GM10847 (cell line): ENCODE results near the gene ADORA2A.

ENCODE experiments used
- POLR2A ChIP-seq: IDR thresholded peaks from 2 replicates; pipeline ENCODE4 v1.6.1; 2011; ENCODE audit not compliant: insufficient read length; ENCODE audit errors: extremely low read depth

The ADORA2A gene

DNA sequence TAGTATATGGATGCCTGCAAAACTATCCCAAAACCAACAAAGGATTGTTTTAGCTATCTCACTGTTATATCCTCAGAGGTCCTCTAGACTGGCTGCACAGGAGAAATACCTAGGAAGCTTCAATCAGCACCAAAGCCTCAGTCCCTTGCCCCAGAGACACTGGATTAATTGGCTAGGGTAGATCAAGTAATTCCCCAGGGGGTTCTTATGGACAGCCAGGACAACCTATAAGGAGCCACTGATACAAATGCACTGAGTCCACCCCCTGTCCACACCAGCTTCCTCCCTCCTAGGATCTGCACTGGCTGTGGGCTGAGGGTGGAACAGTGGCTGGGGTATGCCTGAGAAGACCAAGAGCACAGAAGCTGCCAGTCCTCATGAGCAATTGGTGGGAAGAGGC, 16.3 kb downstream of the ADORA2A start:
- TF ChIP-seq POLR2A: no peak

GRCh38 chr22:24444251-24444650, 16.9 kb downstream of the ADORA2A start:
- TF ChIP-seq POLR2A: no peak

DNA sequence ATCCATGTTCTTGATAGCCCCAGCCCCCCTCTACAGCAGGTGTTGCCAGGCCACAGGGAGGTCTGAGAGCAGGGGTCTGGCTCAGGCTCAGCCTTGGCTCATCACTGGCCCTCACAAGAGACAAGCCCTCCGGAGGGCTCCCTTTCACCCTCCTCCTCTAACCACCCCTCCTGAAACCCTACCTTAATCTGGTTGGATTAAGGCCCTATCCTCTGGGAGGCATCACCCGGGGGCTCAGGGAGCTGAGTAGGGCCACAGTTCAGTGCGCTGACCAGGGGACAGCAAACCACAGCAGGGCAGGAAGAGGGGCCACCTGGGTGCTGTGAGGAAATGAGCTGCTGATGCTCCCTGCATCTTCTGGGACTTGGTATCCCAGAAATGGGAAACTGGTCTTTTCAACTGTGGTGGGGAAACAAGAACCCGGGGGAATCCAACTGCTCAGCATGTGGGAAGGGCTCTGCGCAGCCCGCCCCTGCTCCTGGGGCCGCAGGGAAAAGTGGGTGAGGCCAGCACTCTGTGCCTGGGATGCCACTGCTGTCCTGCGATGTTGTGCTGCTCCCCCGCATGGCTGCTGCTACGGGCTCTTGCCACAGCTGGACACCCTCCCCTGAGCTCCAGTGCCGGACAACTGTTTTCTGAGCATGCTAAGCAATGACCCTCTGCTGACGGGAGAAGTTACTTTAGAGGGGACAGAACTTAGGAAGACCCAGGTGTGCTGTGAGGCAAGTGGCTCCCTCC, 17.5 kb downstream of the ADORA2A start:
- TF ChIP-seq POLR2A: no peak

- TF ChIP-seq POLR2A: no peak
Measured at GRCh38 chr22:24445481-24446259, 18.3 kb downstream of the ADORA2A start.

- no peak for TF ChIP-seq POLR2A
Measured at GRCh38 chr22:24446260-24446611, 18.8 kb downstream of the ADORA2A start.

DNA sequence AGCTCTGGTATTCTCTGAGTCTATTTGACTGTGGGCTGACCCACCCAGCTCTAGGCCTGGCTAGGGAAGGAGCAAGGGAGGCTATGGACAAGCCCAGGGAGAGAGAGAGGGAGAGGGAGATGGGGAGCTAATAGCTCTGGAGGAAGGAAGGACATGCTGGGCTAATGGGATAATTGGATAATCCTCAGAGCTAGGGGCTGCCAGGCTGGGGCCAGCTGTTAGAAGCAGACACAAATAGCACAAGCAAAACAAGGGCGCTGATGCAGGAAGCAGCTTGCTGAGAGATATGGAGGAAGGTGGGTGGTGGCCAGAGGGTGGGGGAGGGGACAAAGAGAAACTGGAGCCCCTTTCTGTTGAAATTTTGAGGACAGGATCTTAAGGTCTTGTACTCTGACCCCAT, 23.2 kb downstream of the ADORA2A start:
- TF ChIP-seq POLR2A: no peak

DNA sequence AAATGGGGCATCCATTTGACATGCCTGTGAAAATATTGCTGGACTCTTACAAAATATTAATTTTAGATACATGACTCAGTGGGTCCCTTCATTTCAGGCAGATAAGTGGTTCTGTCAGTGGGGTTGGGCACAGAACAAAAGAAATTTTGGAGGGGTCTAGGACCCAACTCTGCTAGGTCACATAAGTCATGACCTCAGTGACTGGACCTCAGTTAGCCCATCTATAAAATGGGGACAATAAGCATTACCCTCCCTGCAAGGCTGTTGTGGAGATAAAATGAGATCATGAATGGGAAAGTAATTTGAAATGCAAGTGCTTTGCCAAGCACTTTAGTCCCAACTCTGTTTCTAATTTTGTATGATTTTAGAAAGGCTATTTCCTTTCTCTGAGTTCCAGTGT, 23.8 kb downstream of the ADORA2A start:
- TF ChIP-seq POLR2A: no peak

DNA sequence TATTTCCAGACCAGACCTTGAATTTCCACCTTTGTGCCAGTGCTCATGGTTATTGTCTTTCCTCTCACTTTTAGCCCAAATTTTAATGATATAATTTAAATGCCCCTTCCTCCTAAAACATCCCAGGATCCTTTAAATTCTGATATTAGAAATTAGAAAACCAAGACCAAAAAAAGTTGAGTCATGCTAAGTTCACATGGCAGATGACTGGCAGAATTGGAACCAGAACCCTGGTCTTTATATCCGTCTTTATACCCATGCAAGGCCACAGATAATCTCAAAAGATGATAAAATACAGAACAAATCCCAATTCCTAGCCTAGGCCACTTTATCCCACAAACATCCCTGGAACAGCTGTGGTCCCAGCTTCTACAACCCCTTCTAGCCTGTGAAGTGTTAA, 26.5 kb downstream of the ADORA2A start:
- no peak for TF ChIP-seq POLR2A

- TF ChIP-seq POLR2A: no peak
Measured at GRCh38 chr22:24455039-24455438, 27.6 kb downstream of the ADORA2A start.

GRCh38 chr22:24455751-24456426, 28.5 kb downstream of the ADORA2A start:
- TF ChIP-seq POLR2A: no peak

DNA sequence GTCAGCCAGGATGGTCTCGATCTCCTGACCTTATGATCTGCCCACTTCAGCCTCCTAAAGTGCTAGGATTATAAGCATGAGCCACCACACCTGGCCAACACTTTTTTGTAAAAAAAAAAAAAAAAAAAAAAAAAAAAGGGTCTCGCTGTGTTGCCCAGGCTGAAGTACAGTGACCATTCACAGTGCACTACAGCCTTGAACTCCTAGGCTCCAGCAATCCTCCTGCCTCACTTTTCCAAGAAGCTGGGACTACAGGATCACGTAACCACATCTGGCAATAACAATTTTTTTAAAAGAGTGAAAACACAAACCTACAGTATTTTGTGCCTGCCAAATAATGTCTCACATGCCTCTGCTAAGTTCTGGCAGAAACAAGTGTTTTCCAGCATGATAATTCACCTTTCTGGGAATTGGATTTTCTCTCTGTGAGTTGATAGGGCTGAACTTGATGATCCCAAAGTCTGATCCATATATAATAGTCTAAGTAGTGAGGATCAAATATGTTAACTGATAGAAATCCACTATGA, 30.6 kb downstream of the ADORA2A start:
- TF ChIP-seq POLR2A: no peak

DNA sequence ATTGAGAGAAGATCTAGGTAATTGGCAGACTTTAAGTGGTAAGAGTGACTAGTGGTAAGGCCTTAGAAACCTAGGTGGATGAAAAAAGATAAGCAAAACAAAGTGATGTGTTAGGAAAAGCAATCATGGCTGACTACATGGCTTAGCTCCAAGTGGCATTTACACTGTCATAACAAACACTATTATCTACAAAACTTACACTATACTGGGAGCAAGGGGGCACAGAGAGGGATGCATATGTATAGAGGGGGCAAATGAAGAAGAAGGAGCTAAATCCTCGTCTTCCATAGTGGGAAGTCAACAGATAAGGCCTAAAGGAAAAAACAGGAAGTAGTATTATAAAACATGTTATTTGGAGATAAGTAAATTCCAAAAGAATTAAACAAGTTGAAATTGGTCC, 32.5 kb downstream of the ADORA2A start:
- TF ChIP-seq POLR2A: no peak

DNA sequence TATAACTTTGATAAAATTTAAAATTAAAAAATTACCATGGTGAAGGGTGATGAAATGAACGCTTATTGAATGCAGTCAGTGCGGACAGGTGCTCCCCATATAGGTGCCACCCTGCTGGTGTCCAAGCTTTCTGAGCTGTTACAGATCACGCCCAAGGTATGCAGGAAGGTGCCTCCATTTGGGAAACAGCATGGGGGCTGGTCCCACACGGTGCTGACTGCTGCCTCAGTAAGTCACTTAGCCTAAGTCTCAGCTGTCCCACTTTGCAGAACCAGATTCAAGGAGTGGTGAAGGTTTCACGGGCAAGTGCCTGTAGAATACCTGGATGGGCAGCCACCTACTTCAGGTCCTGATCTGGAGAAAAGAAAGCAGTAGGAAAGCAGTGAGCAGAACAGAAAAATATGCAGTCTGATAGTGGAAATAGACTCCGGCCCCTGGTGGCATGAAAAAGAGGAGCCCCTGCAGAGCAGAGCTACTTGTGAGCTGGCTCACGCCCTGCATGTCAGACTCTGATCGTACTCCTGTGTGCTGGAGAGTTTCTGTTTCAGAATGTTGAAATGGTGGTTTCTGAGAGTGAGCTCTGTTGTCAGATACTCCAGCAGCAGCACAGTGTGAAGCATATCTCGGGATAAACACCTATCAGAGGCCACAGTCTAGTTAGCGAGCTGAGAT, 33.2 kb downstream of the ADORA2A start:
- TF ChIP-seq POLR2A: no peak

- TF ChIP-seq POLR2A: no peak
Measured at GRCh38 chr22:24463071-24463760, 35.8 kb downstream of the ADORA2A start.

DNA sequence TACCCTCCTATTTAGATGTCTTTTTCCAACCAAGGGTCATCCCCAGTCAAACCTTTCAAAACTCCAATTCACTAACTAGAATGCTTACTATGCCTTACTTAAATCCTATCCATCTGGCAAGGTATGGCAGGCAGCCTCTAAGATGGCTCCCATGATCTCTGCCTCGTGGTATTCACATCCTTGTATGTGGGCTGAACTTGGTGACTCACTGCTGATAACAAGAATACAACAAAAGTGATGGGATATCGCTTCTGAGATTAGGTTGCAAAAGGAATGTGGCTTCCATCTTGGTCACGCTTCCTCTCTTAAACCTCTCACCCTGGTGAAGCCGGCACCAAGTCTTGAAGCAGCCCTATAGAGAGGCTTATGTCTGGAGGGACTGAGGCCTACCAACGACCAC, 38.2 kb downstream of the ADORA2A start:
- no peak for TF ChIP-seq POLR2A

DNA sequence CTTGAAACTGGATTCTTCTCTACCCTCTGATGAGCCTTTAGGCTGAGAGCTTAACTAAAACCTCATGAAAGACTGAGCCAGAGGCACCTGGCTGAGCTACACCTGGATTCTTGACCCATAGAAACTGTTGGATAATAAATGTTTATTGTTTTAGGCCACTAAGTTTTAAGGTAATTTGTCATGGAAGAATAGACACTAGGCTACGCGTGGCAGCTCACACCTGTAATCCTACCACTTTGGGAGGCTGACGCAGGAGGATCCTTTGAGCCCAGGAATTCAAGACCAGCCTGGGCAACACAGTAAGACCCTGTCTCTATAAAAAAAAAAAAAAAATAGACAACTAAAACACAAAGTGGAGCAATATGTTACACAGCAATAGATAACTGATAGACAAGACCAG, 38.6 kb downstream of the ADORA2A start:
- TF ChIP-seq POLR2A: no peak
